PC-9 (cell line): ENCODE measurements around the gene UBE2E2.

Source experiments
- EZH2 ChIP-seq: fragments of 200-600 bp; sonication (generic); IDR thresholded peaks from 2 replicates; pipeline ENCODE4 v1.8.0; 2017; ENCODE audit warnings: antibody characterized with exemption, low read depth
- TF ChIP-seq, protein P1 (sequence below): fragments of 200-600 bp; sonication (generic); conservative IDR thresholded peaks from 2 replicates; pipeline ENCODE4 v1.6.1; 2017; ENCODE audit warnings: mixed run types, antibody characterized with exemption, mild to moderate bottlenecking, moderate library complexity

DNA sequence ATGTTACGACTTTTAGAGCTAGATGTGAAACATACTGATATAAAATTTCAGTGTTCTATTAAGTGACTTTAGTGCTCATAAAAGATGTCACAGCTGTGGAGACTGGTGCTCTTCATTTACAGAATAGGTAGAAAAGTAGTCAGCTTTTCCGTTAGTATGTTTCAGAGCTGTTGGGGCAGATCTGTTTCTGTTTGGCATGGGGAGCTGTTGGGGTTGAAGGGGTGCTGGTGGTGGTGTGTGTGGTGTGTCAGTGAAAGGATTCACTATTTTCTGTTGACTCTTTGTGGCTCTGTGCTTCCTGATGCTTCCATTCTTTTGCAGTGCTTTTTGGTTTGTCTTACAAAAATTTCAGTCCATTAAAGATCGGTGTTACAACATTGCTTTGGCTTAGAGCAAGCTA, 3.2 kb downstream of the UBE2E2 start:
- no peak for TF ChIP-seq EZH2
- TF ChIP-seq, protein P1, sequence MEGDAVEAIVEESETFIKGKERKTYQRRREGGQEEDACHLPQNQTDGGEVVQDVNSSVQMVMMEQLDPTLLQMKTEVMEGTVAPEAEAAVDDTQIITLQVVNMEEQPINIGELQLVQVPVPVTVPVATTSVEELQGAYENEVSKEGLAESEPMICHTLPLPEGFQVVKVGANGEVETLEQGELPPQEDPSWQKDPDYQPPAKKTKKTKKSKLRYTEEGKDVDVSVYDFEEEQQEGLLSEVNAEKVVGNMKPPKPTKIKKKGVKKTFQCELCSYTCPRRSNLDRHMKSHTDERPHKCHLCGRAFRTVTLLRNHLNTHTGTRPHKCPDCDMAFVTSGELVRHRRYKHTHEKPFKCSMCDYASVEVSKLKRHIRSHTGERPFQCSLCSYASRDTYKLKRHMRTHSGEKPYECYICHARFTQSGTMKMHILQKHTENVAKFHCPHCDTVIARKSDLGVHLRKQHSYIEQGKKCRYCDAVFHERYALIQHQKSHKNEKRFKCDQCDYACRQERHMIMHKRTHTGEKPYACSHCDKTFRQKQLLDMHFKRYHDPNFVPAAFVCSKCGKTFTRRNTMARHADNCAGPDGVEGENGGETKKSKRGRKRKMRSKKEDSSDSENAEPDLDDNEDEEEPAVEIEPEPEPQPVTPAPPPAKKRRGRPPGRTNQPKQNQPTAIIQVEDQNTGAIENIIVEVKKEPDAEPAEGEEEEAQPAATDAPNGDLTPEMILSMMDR: no peak
